KOPT-K1 (cell line): ENCODE results near the gene LPP.

Experiments used
- H3K27ac ChIP-seq: fragments of 200-600 bp; sonication (generic); 2 replicates; pipeline ENCODE4 v1.5.1; 2016; ENCODE audit warnings: antibody characterized with exemption, mild to moderate bottlenecking, low read depth, low read length; ENCODE audit not compliant: poor library complexity, severe bottlenecking
- H3K36me3 ChIP-seq: fragments of 200-600 bp; sonication (generic); 2 replicates; pipeline ENCODE4 v1.5.1; 2017; ENCODE audit warnings: antibody characterized with exemption, mild to moderate bottlenecking, low read length, moderate library complexity; ENCODE audit not compliant: insufficient read depth
- H3K9me3 ChIP-seq: fragments of 200-600 bp; sonication (generic); 2 replicates; pipeline ENCODE4 v1.5.1; 2017; ENCODE audit warnings: antibody characterized with exemption, low read length, mild to moderate bottlenecking; ENCODE audit not compliant: insufficient read depth, poor library complexity, severe bottlenecking

Gene LPP

GRCh38 chr3:188323067-188323842 lies 169.3 kb downstream of the LPP start:
- peak overlapping the region; percentile 59 for H3K27ac ChIP-seq
- H3K36me3 ChIP-seq, result no peaks in the 10 kb centered on the region
- H3K9me3 ChIP-seq, result no peaks in the 10 kb centered on the region

GRCh38 chr3:188326111-188326510 lies 172.2 kb downstream of the LPP start:
- H3K27ac ChIP-seq, result no peak overlapping the region
- H3K9me3 ChIP-seq, result no peaks in the 10 kb centered on the region

GRCh38 chr3:188326968-188327367 lies 173.0 kb downstream of the LPP start:
- no peak overlapping the region for H3K27ac ChIP-seq
- H3K36me3 ChIP-seq, result no peaks in the 10 kb centered on the region
- H3K9me3 ChIP-seq, result no peaks in the 10 kb centered on the region

More at GRCh38 chr3:188326111-188326510, 172.2 kb downstream of the LPP start:
- no peaks in the 10 kb centered on the region for H3K36me3 ChIP-seq

GRCh38 chr3:188327433-188327832 lies 173.5 kb downstream of the LPP start:
- no peaks in the 10 kb centered on the region for H3K36me3 ChIP-seq
- H3K9me3 ChIP-seq, result no peaks in the 10 kb centered on the region
- no peak overlapping the region for H3K27ac ChIP-seq

DNA sequence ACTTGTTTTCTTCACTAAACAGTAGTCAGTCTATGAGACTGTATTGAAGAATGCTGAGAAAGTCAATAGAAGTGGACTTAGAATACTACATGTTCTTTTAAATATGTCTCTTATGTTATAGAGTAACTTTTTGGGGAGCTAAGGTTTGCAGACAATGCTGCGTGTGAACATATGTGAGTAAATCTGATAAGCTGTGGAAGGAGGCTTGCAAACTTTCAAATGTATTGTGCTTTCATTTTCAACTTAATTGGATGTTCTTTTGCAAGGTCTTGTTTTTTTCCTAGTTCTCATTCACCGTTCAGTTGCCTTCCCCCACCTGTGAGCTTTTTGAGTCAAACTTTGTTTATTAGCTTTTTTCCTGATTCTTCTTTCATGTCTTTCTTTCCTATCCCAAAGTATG lies 176.2 kb downstream of the LPP start:
- Histone ChIP-seq H3K9me3 (no peaks in the 10 kb centered on the region), H3K36me3 (no peaks in the 10 kb centered on the region), H3K27ac (peak overlapping the region; percentile 55)

DNA sequence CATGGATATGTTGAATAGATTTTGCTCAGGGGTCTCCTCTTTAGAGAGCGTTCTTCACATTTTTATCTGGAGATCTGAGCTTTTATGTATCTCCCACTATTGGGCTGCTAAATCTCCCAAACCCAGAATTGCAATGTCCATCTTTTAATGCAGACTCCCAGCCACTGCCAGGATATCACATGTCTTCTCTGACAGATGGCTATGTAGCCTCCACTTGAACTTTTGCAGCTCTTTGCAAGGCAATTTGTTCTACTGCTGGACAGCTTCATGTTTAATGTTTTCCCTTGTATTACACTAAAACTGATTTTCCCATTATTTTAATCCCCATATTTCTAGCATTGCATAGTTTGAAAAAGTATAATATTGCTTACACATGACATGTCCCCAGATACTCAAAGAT lies 177.2 kb downstream of the LPP start:
- H3K27ac ChIP-seq, result no peak overlapping the region
- H3K9me3 ChIP-seq, result no peaks in the 10 kb centered on the region
- no peaks in the 10 kb centered on the region for H3K36me3 ChIP-seq

GRCh38 chr3:188332085-188332484 lies 178.1 kb downstream of the LPP start:
- H3K27ac ChIP-seq, result no peak overlapping the region
- H3K9me3 ChIP-seq, result no peaks in the 10 kb centered on the region
- H3K36me3 ChIP-seq, result no peaks in the 10 kb centered on the region

DNA sequence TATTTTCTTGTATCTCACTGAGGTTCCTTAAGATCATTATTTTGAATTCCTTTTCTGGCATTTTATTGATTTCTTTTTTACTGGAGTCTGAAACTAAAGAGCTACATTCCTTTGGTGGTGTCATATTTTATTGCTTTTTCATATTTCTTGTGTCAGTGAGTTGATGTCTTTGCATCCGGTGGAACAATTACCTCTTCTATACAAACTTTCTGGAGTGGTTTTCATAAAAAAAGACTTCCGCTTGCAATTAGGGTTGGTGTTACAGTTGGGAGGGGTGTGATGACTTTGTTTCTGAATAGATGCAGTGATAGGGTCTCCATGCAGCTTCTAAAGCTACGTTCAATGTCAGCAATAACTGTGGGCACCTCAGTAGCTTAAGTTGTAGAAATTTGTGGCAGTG lies 181.7 kb downstream of the LPP start:
- peak overlapping the region; percentile 31 for H3K27ac ChIP-seq
- H3K9me3 ChIP-seq, result no peaks in the 10 kb centered on the region
- H3K36me3 ChIP-seq, result no peaks in the 10 kb centered on the region

- no peaks in the 10 kb centered on the region for H3K36me3 ChIP-seq
- H3K27ac ChIP-seq, result peak overlapping the region; percentile 31
- no peaks in the 10 kb centered on the region for H3K9me3 ChIP-seq
Measured at GRCh38 chr3:188336178-188336577, 182.2 kb downstream of the LPP start.

DNA sequence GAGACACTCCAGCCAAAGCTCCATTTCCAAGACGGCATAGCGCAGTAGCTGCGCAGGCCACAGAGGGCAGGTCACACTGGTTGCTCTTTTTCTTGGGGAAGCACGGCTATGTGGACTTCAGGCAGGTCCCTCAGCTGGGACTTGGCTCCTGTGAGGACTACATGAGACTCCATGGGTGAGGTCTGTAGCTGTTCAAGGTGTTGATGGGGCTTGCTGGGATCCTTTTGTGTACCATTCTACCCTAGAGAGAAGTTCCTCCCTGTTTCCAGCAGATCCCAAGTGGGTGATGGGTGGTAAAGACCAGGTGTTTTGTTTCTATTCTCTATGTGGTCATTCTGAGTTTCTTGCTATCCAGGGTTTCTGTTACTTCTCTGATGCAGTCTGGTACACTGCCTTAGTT lies 183.3 kb downstream of the LPP start:
- no peaks in the 10 kb centered on the region for H3K36me3 ChIP-seq
- no peaks in the 10 kb centered on the region for H3K9me3 ChIP-seq
- H3K27ac ChIP-seq, result no peak overlapping the region

DNA sequence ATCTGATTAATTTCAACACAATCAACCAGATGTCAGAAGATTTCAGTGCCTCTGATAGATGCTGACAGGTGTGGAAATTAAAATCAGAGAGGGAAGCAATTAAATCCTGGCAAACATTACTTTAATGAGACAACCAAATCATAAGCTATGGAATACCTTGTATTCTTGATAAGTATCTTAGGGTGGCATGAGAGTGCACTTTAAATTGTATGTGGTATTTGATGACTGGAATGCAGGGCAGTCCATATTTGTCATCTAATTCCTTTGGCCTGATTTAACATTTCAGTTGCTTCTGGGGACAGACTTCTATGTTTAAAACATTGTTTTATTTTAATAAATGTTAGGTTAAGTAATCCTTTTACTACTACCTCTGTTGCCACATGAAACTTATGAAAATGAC lies 184.1 kb downstream of the LPP start:
- H3K9me3 ChIP-seq, result no peaks in the 10 kb centered on the region
- H3K36me3 ChIP-seq, result no peaks in the 10 kb centered on the region
- no peak overlapping the region for H3K27ac ChIP-seq

DNA sequence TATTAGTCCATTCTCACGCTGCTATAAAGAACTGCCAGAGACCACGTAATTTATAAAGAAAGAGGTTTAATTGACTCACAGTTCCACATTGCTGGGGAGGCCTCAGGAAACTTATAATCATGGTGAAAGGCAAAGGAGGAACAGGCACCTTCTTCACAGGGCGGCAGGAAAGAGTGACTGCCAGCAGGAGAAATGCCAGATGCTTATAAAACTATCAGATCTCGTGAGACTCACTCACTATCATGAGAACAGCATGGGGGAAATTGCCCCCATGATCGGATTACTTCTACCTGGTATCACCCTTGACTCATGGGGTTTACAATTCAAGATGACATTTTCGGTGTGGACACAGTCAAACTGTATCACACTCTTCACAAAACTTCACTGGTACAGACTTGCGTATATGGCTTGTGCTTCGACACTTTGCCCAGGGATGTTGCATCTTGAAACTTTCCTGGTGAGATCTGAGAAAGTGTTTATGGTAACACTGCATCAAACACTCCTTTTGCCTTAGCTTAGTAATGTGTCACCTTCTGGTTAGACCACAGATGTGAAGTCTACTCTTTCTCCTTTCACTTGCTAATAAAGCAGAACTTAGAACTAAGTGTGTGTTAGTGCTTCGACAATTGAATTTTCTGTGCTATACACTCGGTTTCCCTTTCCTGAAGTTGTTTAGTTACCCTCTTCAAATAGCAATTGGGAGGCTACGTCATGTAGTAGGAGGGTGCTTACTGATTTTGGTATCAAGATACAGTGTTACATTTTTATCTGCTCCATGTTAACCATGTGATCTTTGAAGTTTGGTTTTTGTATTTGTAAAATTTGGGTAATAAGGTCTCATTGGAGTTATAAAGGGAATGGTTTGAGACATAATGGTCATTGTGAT lies 185.7 kb downstream of the LPP start:
- Histone ChIP-seq H3K9me3 (no peaks in the 10 kb centered on the region), H3K27ac (no peak overlapping the region), H3K36me3 (no peaks in the 10 kb centered on the region)

GRCh38 chr3:188341501-188341900 lies 187.5 kb downstream of the LPP start:
- Histone ChIP-seq H3K9me3 (no peaks in the 10 kb centered on the region), H3K27ac (no peak overlapping the region), H3K36me3 (no peaks in the 10 kb centered on the region)

DNA sequence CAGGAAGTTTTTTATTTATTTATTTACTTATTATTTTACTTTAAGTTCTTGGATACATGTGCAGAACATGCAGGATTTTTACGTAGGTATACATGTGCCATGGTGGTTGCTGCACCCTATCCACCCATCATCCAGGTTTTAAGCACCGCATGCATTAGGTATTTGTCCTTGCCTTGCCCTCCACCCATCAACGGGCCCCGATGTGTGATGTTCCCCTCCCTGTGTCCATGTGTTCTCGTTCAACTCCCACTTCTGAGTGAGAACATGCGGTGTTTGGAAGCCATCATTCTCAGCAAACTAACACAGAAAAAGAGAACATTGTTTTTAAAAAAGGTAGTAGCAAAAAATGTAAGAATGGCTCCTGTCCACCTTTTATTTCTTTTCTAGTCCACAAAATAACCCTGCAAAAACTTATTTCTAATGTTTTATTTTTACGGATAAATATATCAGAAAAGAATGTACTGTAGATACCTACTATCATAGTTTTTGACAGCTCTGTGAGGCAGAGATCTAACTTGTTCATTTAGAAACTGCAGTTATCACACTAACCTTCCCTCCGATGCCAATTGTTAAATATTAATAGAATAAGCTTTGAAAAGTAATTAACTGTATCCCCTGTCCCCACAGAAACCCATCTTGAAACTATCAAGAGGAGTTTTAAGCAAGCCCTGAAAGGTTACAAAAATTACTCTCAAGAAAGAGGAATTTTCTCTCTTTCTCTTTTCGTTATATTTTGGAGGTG lies 189.2 kb downstream of the LPP start:
- Histone ChIP-seq H3K27ac (no peak overlapping the region), H3K36me3 (no peaks in the 10 kb centered on the region), H3K9me3 (no peaks in the 10 kb centered on the region)

- Histone ChIP-seq H3K36me3 (no peaks in the 10 kb centered on the region), H3K9me3 (no peaks in the 10 kb centered on the region), H3K27ac (no peak overlapping the region)
Measured at GRCh38 chr3:188343894-188344293, 189.9 kb downstream of the LPP start.
